K562 (cell line): Measurements from ENCODE around the gene SEMA5A. TPM values are rescaled to one million over a fixed set of nuclear protein-coding genes. Genes with fewer than 3 reads are reported as not detected.

Source experiments
- ATAC-seq: fragments of 200-7000 bp; cut with Tn5 transposase; 3 replicates; pipeline ENCODE4 v1.9.1; 2020; ENCODE audit warnings: moderate library complexity
- BruUV-seq: library from RNA; stranded (reverse); fragments of 400-500 nt; replicated peaks from 2 replicates; lab custom pipeline; 2021; lab: Mats Ljungman, UMichigan
- CTCF ChIA-PET: fragments of 300-600 bp; formaldehyde crosslinking; extraction: SDS; loops from one replicate; lab custom pipeline; 2021; ENCODE audit warnings: low intra/inter-chr PET ratio; lab: Yijun Ruan, JAX
- POLR2A ChIA-PET: fragments of 300-600, 350-650 bp; sonication (Branson Sonifier 250); formaldehyde crosslinking; extraction: SDS; loops from one replicate; lab custom pipeline; 2021; ENCODE audit warnings: antibody characterized with exemption, inconsistent platforms; lab: Yijun Ruan, JAX
- DNase-seq, 4 experiments: peaks; one replicate each; pipeline versions ENCODE4 v3.0.0 to v3.0.0-alpha.2; 2011 to 2018; ENCODE audit warnings: low spot score in 3 of 4, mixed read lengths in 3 of 4; ENCODE audit errors: extremely low read depth in 1 of 4
- FAIRE-seq: peaks from 2 replicates; lab custom pipeline; 2011; peaks lifted over from hg19 to GRCh38; lab: Jason Lieb, UNC
- H2AFZ ChIP-seq: 2 replicates; pipeline ENCODE4 v1.6.0; 2011; ENCODE audit warnings: low read depth, low read length, control low read depth, inconsistent platforms
- H3K27ac ChIP-seq: fragments of 200-600 bp; 3 replicates; pipeline ENCODE4 v1.8.0; 2011; ENCODE audit warnings: low read depth, mild to moderate bottlenecking, control low read depth, inconsistent platforms, low read length, moderate library complexity, mixed read lengths; ENCODE audit errors: extremely low read depth
- H3K27me3 ChIP-seq, 2 experiments: fragments of 300-600 bp in 1 of 2; 2 replicates in 1 of 2; 3 replicates in 1 of 2; pipeline versions ENCODE4 v1.6.0 to v1.8.0; 2011; ENCODE audit warnings: inconsistent platforms in 2 of 2, low read length in 2 of 2, mild to moderate bottlenecking in 1 of 2, mixed read lengths in 1 of 2, moderate library complexity in 1 of 2; ENCODE audit not compliant: control insufficient read depth in 2 of 2, insufficient read depth in 2 of 2
- H3K36me3 ChIP-seq: fragments of 300-600 bp; 3 replicates; pipeline ENCODE4 v1.8.0; 2011; ENCODE audit warnings: mild to moderate bottlenecking, low read length, inconsistent platforms; ENCODE audit not compliant: control insufficient read depth, insufficient read depth
- H3K4me1 ChIP-seq, 2 experiments: fragments of 200-600 bp in 1 of 2; replicated peaks in 1 of 2; 2 replicates in 1 of 2; 3 replicates in 1 of 2; pipeline versions ENCODE4 v1.5.1 to v1.8.0; 2011; ENCODE audit warnings: inconsistent platforms in 2 of 2, low read length in 2 of 2, mild to moderate bottlenecking in 1 of 2, mixed read lengths in 1 of 2, moderate library complexity in 1 of 2; ENCODE audit not compliant: control insufficient read depth in 2 of 2, insufficient read depth in 2 of 2
- H3K4me2 ChIP-seq: 2 replicates; pipeline ENCODE4 v1.6.1; 2011; ENCODE audit warnings: low read length, control low read depth, inconsistent platforms, mixed read lengths; ENCODE audit not compliant: insufficient read depth
- H3K4me3 ChIP-seq: fragments of 200-600 bp; sonication (generic), shearing (Covaris generic); 2 replicates; pipeline ENCODE4 v1.5.1; 2016; ENCODE audit warnings: control low read depth, inconsistent platforms
- H3K79me2 ChIP-seq: fragments of 200-600 bp; 3 replicates; pipeline ENCODE4 v1.8.0; 2011; ENCODE audit warnings: low read length, inconsistent platforms; ENCODE audit not compliant: control insufficient read depth, insufficient read depth
- H3K9ac ChIP-seq, 2 experiments: 2 replicates each; pipeline versions ENCODE4 v1.6.0 to v1.6.1; 2011; ENCODE audit warnings: low read depth in 2 of 2, low read length in 2 of 2, control low read depth in 1 of 2, inconsistent platforms in 1 of 2, mild to moderate bottlenecking in 1 of 2, mixed read lengths in 1 of 2; ENCODE audit not compliant: insufficient read depth in 1 of 2
- H3K9me1 ChIP-seq: one replicate; pipeline ENCODE4 v1.6.0; 2011; ENCODE audit warnings: inconsistent platforms, mild to moderate bottlenecking, low read length, moderate library complexity; ENCODE audit not compliant: control insufficient read depth, insufficient read depth
- H3K9me3 ChIP-seq: replicated peaks from 2 replicates; pipeline ENCODE4 v1.5.1; 2011; ENCODE audit warnings: low read depth, low read length, inconsistent platforms; ENCODE audit not compliant: control insufficient read depth, insufficient read depth
- H4K20me1 ChIP-seq: replicated peaks from 2 replicates; pipeline ENCODE4 v1.6.1; 2011; ENCODE audit warnings: low read length, inconsistent platforms, mixed read lengths; ENCODE audit not compliant: control insufficient read depth, insufficient read depth
- CHD7 ChIP-seq: fragments of 200-600 bp; sonication (generic); IDR thresholded peaks from one replicate; pipeline ENCODE4 v1.6.1; 2012; ENCODE audit warnings: mild to moderate bottlenecking, low read depth, low read length, inconsistent platforms
- ETV5 ChIP-seq: sonication (generic); formaldehyde crosslinking; IDR thresholded peaks from 2 replicates; pipeline ENCODE4 v1.4.0; 2020; ENCODE audit warnings: low read depth, mild to moderate bottlenecking, missing genetic modification reagents
- HMG20A ChIP-seq: fragments of 450-650 bp; formaldehyde crosslinking; conservative IDR thresholded peaks from 2 replicates; pipeline ENCODE4 v1.4.0; 2020; ENCODE audit warnings: mild to moderate bottlenecking, mixed read lengths
- PRPF4 ChIP-seq: fragments of 200-400 bp; formaldehyde crosslinking; IDR thresholded peaks from one replicate; pipeline ENCODE4 v1.6.1; 2017; ENCODE audit warnings: low read length, low read depth, mild to moderate bottlenecking; ENCODE audit not compliant: insufficient read depth, poor library complexity, severe bottlenecking
- WGBS: fragments of 100-300 bp; shearing (Covaris generic); methylation state at CpG from one replicate; pipeline ENCODE4 v1.1.6; 2016; ENCODE audit warnings: low coverage, mixed read lengths; ENCODE audit not compliant: insufficient coverage; ENCODE audit errors: missing lambda C conversion rate; 5-methylcytosine and 5-hydroxymethylcytosine counted together
- in situ Hi-C: fragments of 300-500 bp; cut with MboI; formaldehyde crosslinking; loops from 4 replicates; pipeline ENCODE4 v1.15.0; 2018; ENCODE audit warnings: inconsistent platforms, mixed read lengths
- intact Hi-C: fragments of 100-400 bp; cut with micrococcal nuclease; formaldehyde crosslinking; loops from 2 replicates; pipeline ENCODE4 v1.14.2; 2022
- polyA plus RNA-seq, 8 experiments: library from polyadenylated mRNA; depleted of rRNA in 4 of 8; stranded (reverse) in 5 of 8; unstranded in 3 of 8; fragments of >200 nt; fragmentation: Nextera tagmentation in 2 of 8; fragmentation: Illumina TruSeq in 1 of 8; extraction: Ambion mirVana in 2 of 8; extraction: Trizol in 1 of 8; gene quantifications; 2 replicates each; pipeline versions ENCODE4 v1.2.1 to v1.2.3, GENCODE V29; 2011 to 2014; ENCODE audit warnings: inconsistent platforms in 1 of 8, missing spikeins in 1 of 8
- total RNA-seq, 7 experiments: library from RNA; depleted of rRNA in 6 of 7; stranded (reverse); fragments of >200 nt in 6 of 7; fragmentation: Illumina TruSeq in 2 of 7; extraction: Trizol in 2 of 7; gene quantifications; 2 replicates each; pipeline versions ENCODE4 v1.2.1 to v1.2.3, GENCODE V29; 2011 to 2021; ENCODE audit warnings: low replicate concordance in 1 of 7

The SEMA5A gene
- total and polyA plus RNA-seq, 9 of the 15 experiments (the other 6 are each of a cell fraction or from before 2014, with no cell fraction given): 0.02 TPM; not detected in 8

- no peaks in the 10 kb centered on the region for H3K4me1 ChIP-seq
- DNase-seq: no peak
- ATAC-seq: no peak
- no peak overlapping the region for H3K4me3 ChIP-seq
- H3K9me3 ChIP-seq: no peaks in the 10 kb centered on the region
- in situ Hi-C loops (no loop called here), intact Hi-C loops (no loop called here)
- no peak overlapping the region for H2AFZ ChIP-seq
- WGBS: 0% methylated on average over 4 of the region's 4 CpGs
- no peak overlapping the region for H3K4me2 ChIP-seq
- no TSS peak for BruUV-seq
- no peak for TF ChIP-seq CHD7
- TF ChIP-seq PRPF4: no peak
- TF ChIP-seq ETV5: no peak
- no peak for TF ChIP-seq HMG20A (CRISPR knock-in tag)
- TF ChIP-seq, all 486 proteins: peak for 0
- no peak overlapping the region for H3K9ac ChIP-seq
- ChIA-PET POLR2A (no interaction called here), CTCF (no interaction called here)
- H4K20me1 ChIP-seq: no peaks in the 10 kb centered on the region
- no peak for FAIRE-seq
- H3K36me3 ChIP-seq: no peaks in the 10 kb centered on the region
- H3K27ac ChIP-seq: no peak overlapping the region
- H3K27me3 ChIP-seq: no peaks in the 10 kb centered on the region
- H3K79me2 ChIP-seq: no peaks in the 10 kb centered on the region
- no peaks in the 10 kb centered on the region for H3K9me1 ChIP-seq
These were observed 33.4 kb downstream of the SEMA5A start for GRCh38 chr5:9512457-9512856.
